Activated CD4-positive, alpha-beta T cell treated with anti-CD3 and anti-CD28 coated beads, Interleukin-2, amount 10 ng/mL, durations not matched to agents 7 days and 5 days (primary cell): ENCODE measurements around the gene KRT27. TPM values are rescaled to one million over a fixed set of nuclear protein-coding genes. Genes with fewer than 3 reads are reported as not detected.

Source experiments
- CTCF ChIA-PET: fragments of 350-600 bp; sonication (Branson Sonifier 250); formaldehyde crosslinking; loops from one replicate; lab custom pipeline; 2021; ENCODE audit warnings: antibody characterized with exemption; lab: Charles Lee
- POLR2A ChIA-PET: fragments of 350-600 bp; sonication (Branson Sonifier 250); formaldehyde crosslinking; loops from one replicate; lab custom pipeline; 2021; ENCODE audit warnings: antibody characterized with exemption; lab: Charles Lee
- DNase-seq: peaks from one replicate; pipeline ENCODE4 v3.0.0-alpha.2; 2020
- H3K27ac Mint-ChIP-seq: one replicate; pipeline ENCODE4 v1.8.0; 2021; ENCODE audit warnings: mild to moderate bottlenecking, moderate library complexity, mixed read lengths
- H3K27me3 Mint-ChIP-seq: one replicate; pipeline ENCODE4 v1.8.0; 2021; ENCODE audit warnings: mixed read lengths
- H3K36me3 Mint-ChIP-seq: one replicate; pipeline ENCODE4 v1.8.0; 2021; ENCODE audit warnings: low read depth, mixed read lengths
- H3K4me1 Mint-ChIP-seq: one replicate; pipeline ENCODE4 v1.8.0; 2021; ENCODE audit warnings: mixed read lengths
- H3K4me3 Mint-ChIP-seq: one replicate; pipeline ENCODE4 v1.8.0; 2021; ENCODE audit warnings: mild to moderate bottlenecking, moderate library complexity, mixed read lengths
- H3K9me3 Mint-ChIP-seq: one replicate; pipeline ENCODE4 v1.8.0; 2021; ENCODE audit warnings: mixed read lengths
- total RNA-seq, 2 experiments: library from RNA; stranded (reverse); gene quantifications; one replicate each; pipeline ENCODE4 v1.2.3, GENCODE V29; 2021

KRT27 gene
- total RNA-seq, 2 experiments from 2014 or later = not detected

GRCh38 chr17:40801157-40801556, 18.8 kb upstream of the KRT27 start:
- Mint-ChIP-seq H3K4me1 (peaks cover 3% of the 10 kb centered on the region), H3K4me3 (no peak overlapping the region), H3K9me3 (no peaks in the 10 kb centered on the region), H3K27ac (no peak overlapping the region), H3K27me3 (peaks cover 40% of the 10 kb centered on the region), H3K36me3 (no peaks in the 10 kb centered on the region)
- CTCF ChIA-PET = no interaction called here
- DNase-seq = no peak
- POLR2A ChIA-PET = no interaction called here

GRCh38 chr17:40800381-40800780, 18.0 kb upstream of the KRT27 start:
- H3K4me3 Mint-ChIP-seq = no peak overlapping the region
- no peak overlapping the region for H3K27ac Mint-ChIP-seq
- ChIA-PET POLR2A (no interaction called here), CTCF (no interaction called here)
- H3K4me1 Mint-ChIP-seq = peaks cover 3% of the 10 kb centered on the region
- H3K27me3 Mint-ChIP-seq = peaks cover 36% of the 10 kb centered on the region
- DNase-seq = no peak
- H3K36me3 Mint-ChIP-seq = no peaks in the 10 kb centered on the region
- no peaks in the 10 kb centered on the region for H3K9me3 Mint-ChIP-seq

GRCh38 chr17:40799859-40800258, 17.5 kb upstream of the KRT27 start, which contains the start of gene KRT28:
Gene KRT28 (minus strand): TSS chr17:40799959. CDS start chr17:40799893, 66 bp downstream.
- DNase-seq = no peak
- CTCF ChIA-PET = no interaction called here
- H3K4me3 Mint-ChIP-seq = no peak within 1 kb of the TSS
- POLR2A ChIA-PET = no interaction called here
- H3K27ac Mint-ChIP-seq = no peak within 1 kb of the TSS
- H3K4me1 Mint-ChIP-seq = peaks cover 3% of the 10 kb centered on the region
- peaks cover 32% of the 10 kb centered on the region for H3K27me3 Mint-ChIP-seq
- no peaks in the 10 kb centered on the region for H3K9me3 Mint-ChIP-seq
- H3K36me3 Mint-ChIP-seq = no peaks in the 10 kb centered on the region

- Mint-ChIP-seq H3K4me1 (no peaks in the 10 kb centered on the region), H3K9me3 (no peaks in the 10 kb centered on the region), H3K4me3 (no peak overlapping the region), H3K27ac (no peak overlapping the region), H3K27me3 (peaks cover 33% of the 10 kb centered on the region), H3K36me3 (no peaks in the 10 kb centered on the region)
- POLR2A ChIA-PET = no interaction called here
- CTCF ChIA-PET = interaction anchor here (1.0 kb wide), 1 partner anchor 866 kb away, joined by 3 read pairs; no protein-coding TSS in a partner anchor
- no peak for DNase-seq
Observed at GRCh38 chr17:40796846-40797245, 14.5 kb upstream of the KRT27 start.

- Mint-ChIP-seq H3K27me3 (peaks cover 33% of the 10 kb centered on the region), H3K9me3 (no peaks in the 10 kb centered on the region), H3K27ac (no peak overlapping the region), H3K36me3 (no peaks in the 10 kb centered on the region), H3K4me3 (no peak overlapping the region), H3K4me1 (no peaks in the 10 kb centered on the region)
- DNase-seq = no peak
- CTCF ChIA-PET = no interaction called here
- POLR2A ChIA-PET = no interaction called here
Observed at GRCh38 chr17:40795019-40795667, 12.8 kb upstream of the KRT27 start.

GRCh38 chr17:40794466-40794865, 12.1 kb upstream of the KRT27 start:
- no peak overlapping the region for H3K4me3 Mint-ChIP-seq
- CTCF ChIA-PET = no interaction called here
- no peaks in the 10 kb centered on the region for H3K4me1 Mint-ChIP-seq
- no peaks in the 10 kb centered on the region for H3K36me3 Mint-ChIP-seq
- H3K9me3 Mint-ChIP-seq = no peaks in the 10 kb centered on the region
- H3K27ac Mint-ChIP-seq = no peak overlapping the region
- peaks cover 30% of the 10 kb centered on the region for H3K27me3 Mint-ChIP-seq
- POLR2A ChIA-PET = no interaction called here
- no peak for DNase-seq

GRCh38 chr17:40793832-40794231, 11.5 kb upstream of the KRT27 start:
- no peak overlapping the region for H3K27ac Mint-ChIP-seq
- H3K4me3 Mint-ChIP-seq = no peak overlapping the region
- DNase-seq = no peak
- no peaks in the 10 kb centered on the region for H3K36me3 Mint-ChIP-seq
- CTCF ChIA-PET = no interaction called here
- H3K4me1 Mint-ChIP-seq = no peaks in the 10 kb centered on the region
- no peaks in the 10 kb centered on the region for H3K9me3 Mint-ChIP-seq
- peaks cover 27% of the 10 kb centered on the region for H3K27me3 Mint-ChIP-seq
- POLR2A ChIA-PET = no interaction called here

GRCh38 chr17:40791787-40792436, 9.6 kb upstream of the KRT27 start:
- no peaks in the 10 kb centered on the region for H3K9me3 Mint-ChIP-seq
- CTCF ChIA-PET = no interaction called here
- H3K27me3 Mint-ChIP-seq = peaks cover 26% of the 10 kb centered on the region
- no peak overlapping the region for H3K27ac Mint-ChIP-seq
- no peak overlapping the region for H3K4me3 Mint-ChIP-seq
- DNase-seq = no peak
- no peaks in the 10 kb centered on the region for H3K4me1 Mint-ChIP-seq
- POLR2A ChIA-PET = no interaction called here
- no peaks in the 10 kb centered on the region for H3K36me3 Mint-ChIP-seq

GRCh38 chr17:40791111-40791510, 8.8 kb upstream of the KRT27 start:
- Mint-ChIP-seq H3K27ac (no peak overlapping the region), H3K9me3 (no peaks in the 10 kb centered on the region), H3K4me3 (no peak overlapping the region), H3K36me3 (no peaks in the 10 kb centered on the region), H3K27me3 (peaks cover 22% of the 10 kb centered on the region), H3K4me1 (no peaks in the 10 kb centered on the region)
- CTCF ChIA-PET = no interaction called here
- no peak for DNase-seq
- POLR2A ChIA-PET = no interaction called here

GRCh38 chr17:40779181-40779909, 3.0 kb downstream of the KRT27 start:
- Mint-ChIP-seq H3K4me1 (peaks cover 9% of the 10 kb centered on the region), H3K27me3 (peaks cover 57% of the 10 kb centered on the region), H3K4me3 (peak overlapping the region; percentile 49), H3K27ac (no peak overlapping the region), H3K9me3 (no peaks in the 10 kb centered on the region), H3K36me3 (no peaks in the 10 kb centered on the region)
- POLR2A ChIA-PET = no interaction called here
- peak; percentile 28 for DNase-seq
- CTCF ChIA-PET = interaction anchor here (0.5 kb wide), 1 partner anchor 865 kb away, joined by 4 read pairs; no protein-coding TSS in a partner anchor

GRCh38 chr17:40778461-40778860, 3.9 kb downstream of the KRT27 start:
- no peak for DNase-seq
- ChIA-PET POLR2A (no interaction called here), CTCF (no interaction called here)
- Mint-ChIP-seq H3K4me1 (peaks cover 9% of the 10 kb centered on the region), H3K9me3 (no peaks in the 10 kb centered on the region), H3K4me3 (no peak overlapping the region), H3K36me3 (no peaks in the 10 kb centered on the region), H3K27ac (no peak overlapping the region), H3K27me3 (peaks cover 57% of the 10 kb centered on the region)

- DNase-seq = no peak
- H3K27ac Mint-ChIP-seq = no peak overlapping the region
- peaks cover 53% of the 10 kb centered on the region for H3K27me3 Mint-ChIP-seq
- peaks cover 9% of the 10 kb centered on the region for H3K4me1 Mint-ChIP-seq
- ChIA-PET CTCF (no interaction called here), POLR2A (no interaction called here)
- H3K4me3 Mint-ChIP-seq = no peak overlapping the region
- H3K9me3 Mint-ChIP-seq = no peaks in the 10 kb centered on the region
- no peaks in the 10 kb centered on the region for H3K36me3 Mint-ChIP-seq
Observed at GRCh38 chr17:40777971-40778370, 4.4 kb downstream of the KRT27 start.

GRCh38 chr17:40777459-40777858, 4.9 kb downstream of the KRT27 start:
- Mint-ChIP-seq H3K4me3 (no peak overlapping the region), H3K4me1 (peaks cover 9% of the 10 kb centered on the region), H3K27ac (no peak overlapping the region), H3K27me3 (peaks cover 59% of the 10 kb centered on the region), H3K9me3 (no peaks in the 10 kb centered on the region), H3K36me3 (no peaks in the 10 kb centered on the region)
- no peak for DNase-seq
- POLR2A ChIA-PET = no interaction called here
- CTCF ChIA-PET = no interaction called here
